Lung (tissue), 12 donors: ENCODE measurements around the gene RPS6KL1. TPM values are rescaled to one million over a fixed set of nuclear protein-coding genes. Genes with fewer than 3 reads are reported as not detected.
A peak's percentile ranks its signal among the peaks of the same experiment; 100 is the strongest.

ENCODE experiments used
- ATAC-seq: fragments of 200-7000 bp; cut with Tn5 transposase; one replicate; pipeline ENCODE4 v1.9.1; 2020; ENCODE audit warnings: moderate number of reproducible peaks; ENCODE audit not compliant: insufficient read depth, low FRiP score
- DNase-seq, 3 donors: peaks; one replicate each; pipeline ENCODE4 v3.0.0-alpha.2; 2013 to 2017
- H3K27ac ChIP-seq, 2 donors: one replicate each; pipeline ENCODE4 v1.5.1; 2013; ENCODE audit warnings: mild to moderate bottlenecking in 2 of 2, moderate library complexity in 2 of 2, control low read depth in 1 of 2, inconsistent platforms in 1 of 2, low read depth in 1 of 2, low read length in 1 of 2
- H3K27me3 ChIP-seq, 3 donors: one replicate each; pipeline ENCODE4 v1.5.1; 2013; ENCODE audit warnings: low read length in 2 of 3; ENCODE audit not compliant: control insufficient read depth in 3 of 3, insufficient read depth in 3 of 3
- H3K36me3 ChIP-seq, 4 donors: one replicate each; pipeline ENCODE4 v1.5.1; 2013; ENCODE audit warnings: low read length in 4 of 4, mild to moderate bottlenecking in 1 of 4, moderate library complexity in 1 of 4; ENCODE audit not compliant: control insufficient read depth in 4 of 4, insufficient read depth in 4 of 4
- H3K4me1 ChIP-seq, 5 donors: one replicate each; pipeline ENCODE4 v1.5.1; 2013; ENCODE audit warnings: low read length in 5 of 5, mild to moderate bottlenecking in 2 of 5, moderate library complexity in 1 of 5; ENCODE audit not compliant: control insufficient read depth in 5 of 5, insufficient read depth in 5 of 5
- H3K4me3 ChIP-seq: one replicate; pipeline ENCODE4 v1.5.1; 2013; ENCODE audit warnings: mild to moderate bottlenecking, control low read depth, moderate library complexity
- H3K9ac ChIP-seq, 2 donors: one replicate each; pipeline ENCODE4 v1.5.1; 2013; ENCODE audit warnings: low read length in 2 of 2, control low read depth in 1 of 2; ENCODE audit not compliant: insufficient read depth in 1 of 2
- H3K9me3 ChIP-seq, 4 donors: one replicate each; pipeline ENCODE4 v1.5.1; 2013; ENCODE audit warnings: low read length in 3 of 4, mild to moderate bottlenecking in 1 of 4, moderate library complexity in 1 of 4; ENCODE audit not compliant: control insufficient read depth in 4 of 4, insufficient read depth in 3 of 4
- WGBS, 2 donors: extraction: QIAGEN DNeasy Blood & Tissue Kit; methylation state at CpG; one replicate each; pipeline ENCODE4 v1.1.7; 2013; 5-methylcytosine and 5-hydroxymethylcytosine counted together
- polyA plus RNA-seq, 2 donors: library from polyadenylated mRNA; stranded (reverse); fragments of 200-250 nt; gene quantifications; one replicate each; pipeline ENCODE4 v1.2.1, GENCODE V29; 2013
- total RNA-seq, 2 donors: library from RNA; depleted of rRNA in 1 of 2; stranded (reverse); fragments of >200 nt in 1 of 2; gene quantifications; one replicate each; pipeline ENCODE4 v1.2.1, GENCODE V29; 2014 to 2021
- TF ChIP-seq, protein P1 (sequence below): IDR thresholded peaks from 2 replicates; pipeline ENCODE4 v1.5.1; 2012; ENCODE audit warnings: mild to moderate bottlenecking; ENCODE audit errors: control extremely low read depth, extremely low read depth
- donor health status: control.
- donor health status: control.
- donor health status: Bipolar disorder and iron deficiency.
- donor health status: healthy.
- donor health status: DM: yes; HTN: yes; CAD: no.

Gene RPS6KL1
- total and polyA plus RNA-seq, 4 donors, result 2.2 to 13.0 (median 4.3) TPM

DNA sequence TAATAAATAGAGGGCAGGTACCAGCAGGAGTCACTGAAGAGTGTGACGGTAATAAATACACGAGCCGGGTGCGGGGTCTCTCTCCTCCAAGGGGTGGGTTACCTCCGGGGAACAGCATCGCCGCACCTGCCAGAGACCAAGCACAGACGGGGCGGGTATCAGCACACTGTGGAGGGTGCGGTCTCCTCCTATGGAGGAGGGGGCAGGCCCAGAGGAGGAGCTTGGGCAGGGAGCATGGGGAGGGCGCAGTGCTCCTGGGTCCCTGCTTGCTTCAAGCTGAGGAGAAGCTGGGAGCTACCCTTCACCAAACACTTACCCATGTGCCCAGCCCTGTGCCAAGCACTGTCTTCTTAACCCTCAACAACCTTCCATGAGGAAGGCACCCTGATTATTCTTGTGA, 19.5 kb upstream of the RPS6KL1 start:
- H3K4me1 ChIP-seq, result peaks cover 5 to 37% (median 21%) of the 10 kb centered on the region in 5 donors

DNA sequence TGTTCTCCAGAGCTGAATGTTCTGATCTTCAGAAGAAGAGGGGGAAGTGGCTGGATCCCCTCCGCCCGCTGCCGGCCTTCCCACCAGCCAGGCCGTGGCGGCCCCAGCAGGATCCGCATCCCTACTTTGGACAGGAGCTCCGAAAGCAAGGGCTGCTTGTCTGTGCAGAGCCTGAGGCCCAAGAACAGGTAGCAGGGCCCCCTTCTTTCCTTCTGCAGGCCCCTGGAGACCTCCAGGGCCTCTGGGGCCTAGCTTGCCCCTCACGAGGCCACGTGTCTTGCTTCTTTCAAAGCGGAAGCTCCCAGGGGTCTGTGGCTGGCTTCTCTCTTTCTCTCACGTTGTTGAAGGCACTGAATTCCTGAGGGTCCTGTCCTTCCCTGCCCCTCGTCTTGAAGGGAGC, 19.1 kb upstream of the RPS6KL1 start:
- DNase-seq (no peak), ATAC-seq (no peak)
- Histone ChIP-seq H3K4me1 (peaks cover 5 to 37% (median 21%) of the 10 kb centered on the region in 5 donors), H3K27me3 (no peaks in the 10 kb centered on the region), H3K9ac (no peak overlapping the region), H3K9me3 (no peaks in the 10 kb centered on the region), H3K36me3 (peaks cover 0 to 6% (median under 1%) of the 10 kb centered on the region in 4 donors), H3K4me3 (no peak overlapping the region), H3K27ac (peak overlapping the region; percentile 73 to 89)
- TF ChIP-seq, protein P1, sequence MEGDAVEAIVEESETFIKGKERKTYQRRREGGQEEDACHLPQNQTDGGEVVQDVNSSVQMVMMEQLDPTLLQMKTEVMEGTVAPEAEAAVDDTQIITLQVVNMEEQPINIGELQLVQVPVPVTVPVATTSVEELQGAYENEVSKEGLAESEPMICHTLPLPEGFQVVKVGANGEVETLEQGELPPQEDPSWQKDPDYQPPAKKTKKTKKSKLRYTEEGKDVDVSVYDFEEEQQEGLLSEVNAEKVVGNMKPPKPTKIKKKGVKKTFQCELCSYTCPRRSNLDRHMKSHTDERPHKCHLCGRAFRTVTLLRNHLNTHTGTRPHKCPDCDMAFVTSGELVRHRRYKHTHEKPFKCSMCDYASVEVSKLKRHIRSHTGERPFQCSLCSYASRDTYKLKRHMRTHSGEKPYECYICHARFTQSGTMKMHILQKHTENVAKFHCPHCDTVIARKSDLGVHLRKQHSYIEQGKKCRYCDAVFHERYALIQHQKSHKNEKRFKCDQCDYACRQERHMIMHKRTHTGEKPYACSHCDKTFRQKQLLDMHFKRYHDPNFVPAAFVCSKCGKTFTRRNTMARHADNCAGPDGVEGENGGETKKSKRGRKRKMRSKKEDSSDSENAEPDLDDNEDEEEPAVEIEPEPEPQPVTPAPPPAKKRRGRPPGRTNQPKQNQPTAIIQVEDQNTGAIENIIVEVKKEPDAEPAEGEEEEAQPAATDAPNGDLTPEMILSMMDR, result no peak
- 59 to 78% methylated on average over 12 of the region's 12 CpGs for WGBS, 2 donors

More for the DNA sequence above, 19.5 kb upstream of the RPS6KL1 start:
- no peaks in the 10 kb centered on the region for H3K27me3 ChIP-seq
- H3K9me3 ChIP-seq, result no peaks in the 10 kb centered on the region
- H3K27ac ChIP-seq, result peak overlapping the region; percentile 73 to 89
- ATAC-seq (no peak), DNase-seq (no peak)
- peaks cover 0 to 9% (median 2%) of the 10 kb centered on the region in 4 donors for H3K36me3 ChIP-seq
- TF ChIP-seq, protein P1, result no peak
- no peak overlapping the region for H3K4me3 ChIP-seq
- 93% methylated on average over 11 of the region's 11 CpGs for WGBS, 2 donors
- H3K9ac ChIP-seq, result no peak overlapping the region

DNA sequence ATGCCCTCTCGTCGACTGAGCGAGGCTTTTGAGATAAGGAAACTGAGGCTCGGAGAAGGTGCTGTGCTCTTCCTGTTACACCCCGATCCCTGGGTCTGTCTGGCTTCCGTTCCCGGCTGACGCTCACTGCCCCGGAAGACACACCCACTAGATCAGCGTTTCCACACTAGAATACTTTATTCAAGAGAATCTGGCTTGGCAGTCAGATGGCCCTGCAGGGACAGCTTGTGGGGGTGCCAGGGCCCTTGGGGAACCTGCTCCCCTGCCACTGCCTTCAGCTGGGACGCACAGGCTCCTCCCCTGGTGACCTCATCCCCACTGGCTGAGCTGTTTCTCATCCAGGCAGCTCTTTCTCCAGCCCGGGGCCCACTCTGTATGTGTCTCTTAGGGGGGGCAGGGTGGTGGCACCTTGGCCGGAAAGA, 18.6 kb upstream of the RPS6KL1 start:
- H3K27me3 ChIP-seq, result no peaks in the 10 kb centered on the region
- TF ChIP-seq, protein P1, result no peak
- H3K9ac ChIP-seq, result no peak overlapping the region
- peak in 2 of 3 donors; percentile 60 to 67 for DNase-seq
- no peak for ATAC-seq
- WGBS, 2 donors, result 6 to 8% methylated on average over 13 of the region's 13 CpGs
- no peaks in the 10 kb centered on the region for H3K9me3 ChIP-seq
- peak overlapping the region; percentile 73 to 89 for H3K27ac ChIP-seq
- no peak overlapping the region for H3K4me3 ChIP-seq
- H3K4me1 ChIP-seq, result peaks cover 5 to 34% (median 17%) of the 10 kb centered on the region in 5 donors
- peaks cover 0 to 6% (median 0%) of the 10 kb centered on the region in 4 donors for H3K36me3 ChIP-seq
